Ramos (cell line): ENCODE data around the gene ZNF511.

Experiments
- in situ Hi-C: fragments of 300-500 bp; cut with MboI; formaldehyde crosslinking; loops from one replicate; pipeline ENCODE4 v1.14.3; 2022; ENCODE audit warnings: low sequenced_read_pairs; ENCODE audit not compliant: unreplicated experiment

ZNF511 gene

DNA sequence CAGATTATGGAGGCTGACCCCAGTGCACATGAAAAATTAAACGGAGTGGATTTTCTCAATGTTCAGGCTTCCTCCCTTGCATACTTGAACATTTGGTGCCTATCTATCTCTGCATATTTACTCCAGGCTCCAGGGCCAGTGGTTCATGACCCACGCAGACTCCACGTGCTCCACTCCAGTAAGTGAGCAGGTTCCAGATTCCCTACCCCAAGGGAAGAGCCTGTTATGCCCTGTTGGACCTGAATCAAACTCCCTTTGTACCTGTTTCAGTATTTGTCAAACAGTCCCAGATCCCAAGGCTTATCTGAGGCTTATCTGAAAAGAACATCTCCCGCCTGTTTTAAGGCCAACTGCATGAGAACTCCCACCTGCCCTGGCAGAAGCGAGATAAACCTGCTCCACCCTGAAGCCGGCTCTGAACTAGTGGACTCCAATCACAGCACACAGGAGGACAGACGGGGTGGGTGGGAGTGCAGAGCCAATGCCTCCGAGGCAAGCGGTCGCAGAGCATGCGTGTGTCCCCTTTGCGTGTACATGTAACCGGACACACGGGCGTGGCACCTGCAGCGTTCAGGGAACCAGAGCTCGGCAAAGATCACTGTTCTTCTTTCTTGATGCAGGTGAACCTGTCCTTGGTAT, 51.4 kb downstream of the ZNF511 start:
- in situ Hi-C loops, result no loop called here

DNA sequence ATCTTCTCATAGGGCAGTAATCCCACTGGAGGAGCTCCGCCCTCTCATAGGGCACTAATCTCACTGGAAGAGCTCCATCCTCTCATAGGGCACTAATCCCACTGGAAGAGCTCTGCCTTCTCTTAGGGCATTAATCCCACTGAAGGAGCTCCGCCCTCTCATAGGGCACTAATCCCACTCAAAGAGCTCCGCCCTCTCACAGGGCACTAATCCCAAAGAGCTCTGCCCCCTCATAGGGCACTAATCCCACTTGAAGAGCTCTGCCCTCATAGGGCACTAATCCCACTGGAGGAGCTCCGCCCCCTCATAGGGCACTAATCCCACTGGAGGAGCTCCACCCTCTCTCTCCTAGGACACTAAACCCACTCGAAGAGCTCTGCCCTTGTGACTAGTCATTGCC, 52.5 kb downstream of the ZNF511 start:
- in situ Hi-C loops, result no loop called here

DNA sequence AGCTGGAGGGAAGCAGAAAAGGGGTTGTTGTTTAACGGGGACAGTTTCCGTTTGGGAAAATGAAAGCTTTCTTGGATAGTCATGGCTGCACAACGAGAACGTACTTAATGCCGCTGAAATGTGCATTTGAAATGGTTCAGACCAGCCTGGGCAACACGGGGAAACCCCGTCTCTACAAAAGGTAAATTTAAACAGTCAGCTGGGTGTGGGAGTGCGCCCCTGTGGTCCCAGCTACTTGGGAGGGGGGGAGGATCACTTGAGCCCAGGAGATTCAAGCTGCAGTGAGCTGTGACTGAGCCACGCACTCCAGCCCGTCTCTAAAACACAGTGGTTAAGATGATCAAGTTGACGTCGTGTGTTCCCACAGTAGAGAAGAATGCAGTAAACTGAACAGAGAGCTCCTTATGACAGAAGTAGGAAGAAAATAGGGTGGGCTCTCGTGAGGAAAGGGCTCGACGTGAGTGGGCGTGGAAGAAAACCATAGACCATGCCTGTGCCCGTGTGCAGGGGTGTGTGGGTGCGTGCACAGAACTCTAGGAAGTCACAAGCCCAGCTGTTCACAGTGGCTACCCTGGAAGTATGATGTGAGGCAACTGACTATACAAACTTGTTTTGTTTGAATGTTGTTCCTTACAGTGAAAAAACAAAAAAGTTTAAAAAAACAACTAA, 53.2 kb downstream of the ZNF511 start:
- in situ Hi-C loops, result no loop called here
